ENCODE results near the gene SIGLEC11. TPM values are rescaled to one million over a fixed set of nuclear protein-coding genes. Genes with fewer than 3 reads are reported as not detected.

The SIGLEC11 gene
- polyA plus RNA-seq, 3 donors = 0.28 to 2.2 (median 0.67) TPM

GRCh38 chr19:49915271-49915670 lies 45.7 kb downstream of the SIGLEC11 start:
- no peak overlapping the region for H2AFZ ChIP-seq (ENCODE audit: insufficient read depth, low read depth, low read length, poor library complexity, severe bottlenecking)
- peaks cover 30 to 54% of the 10 kb centered on the region in 2 donors for H3K36me3 ChIP-seq (replicated peaks in 1 of 2; ENCODE audit: control insufficient read depth in 1 of 2, insufficient read depth in 2 of 2, low read length in 2 of 2)
- Mint-ChIP-seq H3K4me1 (peaks cover 65% of the 10 kb centered on the region), H3K4me3 (no peak overlapping the region), H3K27me3 (ENCODE audit: low read depth in 3 of 3) (peaks cover 0 to 4% (median 2%) of the 10 kb centered on the region in 3 donors), H3K36me3 (peaks cover 44 to 70% of the 10 kb centered on the region in 2 donors), H3K9me3 (no peaks in the 10 kb centered on the region), H3K27ac (peak overlapping the region in 6 of 7 donors; percentile 20 to 96 (median 40))
- peak overlapping the region in 1 of 2 donors; percentile 56 for H3K27ac ChIP-seq (ENCODE audit: low read depth in 1 of 2, low read length in 2 of 2)
- peaks cover 68% of the 10 kb centered on the region for H3K79me2 ChIP-seq (ENCODE audit: insufficient read depth, low read length)
- peaks cover 53 to 66% of the 10 kb centered on the region in 2 donors for H3K4me1 ChIP-seq (ENCODE audit: control insufficient read depth in 1 of 2, insufficient read depth in 2 of 2, low read length in 2 of 2)
- no peak overlapping the region for H3K9ac ChIP-seq (ENCODE audit: insufficient read depth, low read length, poor library complexity, severe bottlenecking)
- no peaks in the 10 kb centered on the region for H3K27me3 ChIP-seq (ENCODE audit: control insufficient read depth in 2 of 2, insufficient read depth in 2 of 2, low read length in 2 of 2)
- no peaks in the 10 kb centered on the region for H3K9me3 ChIP-seq (replicated peaks in 1 of 2; ENCODE audit: control insufficient read depth in 1 of 2, insufficient read depth in 1 of 2, low read length in 2 of 2)
- TF ChIP-seq CTCF (IDR thresholded peaks at IDR 0.05) = peak; percentile 28
- H3K4me3 ChIP-seq (replicated peaks in 1 of 3; ENCODE audit: low read depth in 2 of 3, low read length in 3 of 3) = no peak overlapping the region
- intact Hi-C loops (cut with micrococcal nuclease) = no loop called here
- 100% methylated on average over 5 of the region's 6 CpGs for WGBS (ENCODE audit: insufficient coverage)
- DNase-seq = no peak
- peaks cover 40% of the 10 kb centered on the region for H4K20me1 ChIP-seq (ENCODE audit: insufficient read depth, low read length)
- no peak overlapping the region for H3K4me2 ChIP-seq (replicated peaks; ENCODE audit: extremely low read depth, low read length, poor library complexity, severe bottlenecking)

GRCh38 chr19:49913720-49914119 lies 47.3 kb downstream of the SIGLEC11 start:
- H3K27me3 Mint-ChIP-seq (ENCODE audit: low read depth in 3 of 3) = peaks cover 0 to 4% (median 2%) of the 10 kb centered on the region in 3 donors
- 97% methylated on average over 7 of the region's 10 CpGs for WGBS (ENCODE audit: insufficient coverage)
- H3K36me3 Mint-ChIP-seq = peaks cover 46 to 71% of the 10 kb centered on the region in 2 donors
- no peak overlapping the region for H3K4me3 Mint-ChIP-seq
- intact Hi-C loops (cut with micrococcal nuclease) = no loop called here
- Histone ChIP-seq H2AFZ (ENCODE audit: insufficient read depth, low read depth, low read length, poor library complexity, severe bottlenecking) (no peak overlapping the region), H3K4me2 (replicated peaks; ENCODE audit: extremely low read depth, low read length, poor library complexity, severe bottlenecking) (no peak overlapping the region), H3K9ac (ENCODE audit: insufficient read depth, low read length, poor library complexity, severe bottlenecking) (no peak overlapping the region), H3K9me3 (replicated peaks in 1 of 2; ENCODE audit: control insufficient read depth in 1 of 2, insufficient read depth in 1 of 2, low read length in 2 of 2) (no peaks in the 10 kb centered on the region), H3K36me3 (replicated peaks in 1 of 2; ENCODE audit: control insufficient read depth in 1 of 2, insufficient read depth in 2 of 2, low read length in 2 of 2) (peaks cover 41 to 62% of the 10 kb centered on the region in 2 donors), H3K4me3 (replicated peaks in 1 of 3; ENCODE audit: low read depth in 2 of 3, low read length in 3 of 3) (no peak overlapping the region), H4K20me1 (ENCODE audit: insufficient read depth, low read length) (peaks cover 25% of the 10 kb centered on the region), H3K4me1 (ENCODE audit: control insufficient read depth in 1 of 2, insufficient read depth in 2 of 2, low read length in 2 of 2) (peaks cover 61 to 64% of the 10 kb centered on the region in 2 donors), H3K27me3 (ENCODE audit: control insufficient read depth in 2 of 2, insufficient read depth in 2 of 2, low read length in 2 of 2) (no peaks in the 10 kb centered on the region), H3K79me2 (ENCODE audit: insufficient read depth, low read length) (peaks cover 70% of the 10 kb centered on the region), H3K27ac (ENCODE audit: low read depth in 1 of 2, low read length in 2 of 2) (peak overlapping the region in 1 of 2 donors; percentile 94)
- no peak for TF ChIP-seq CTCF (IDR thresholded peaks at IDR 0.05)
- peaks cover 65% of the 10 kb centered on the region for H3K4me1 Mint-ChIP-seq
- peak overlapping the region in 6 of 7 donors; percentile 27 to 97 (median 76) for H3K27ac Mint-ChIP-seq
- H3K9me3 Mint-ChIP-seq = no peaks in the 10 kb centered on the region
- no peak for DNase-seq

Data from CD14-positive monocyte (primary cell).